ENCODE measurements around the gene CAMSAP3. TPM values are rescaled to one million over a fixed set of nuclear protein-coding genes. Genes with fewer than 3 reads are reported as not detected.

Gene CAMSAP3
- total and polyA plus RNA-seq, 10 of the 15 experiments (the other 5 are each of a cell fraction or from before 2014, with no cell fraction given), result 0.03 to 6.3 (median 0.72) TPM

DNA sequence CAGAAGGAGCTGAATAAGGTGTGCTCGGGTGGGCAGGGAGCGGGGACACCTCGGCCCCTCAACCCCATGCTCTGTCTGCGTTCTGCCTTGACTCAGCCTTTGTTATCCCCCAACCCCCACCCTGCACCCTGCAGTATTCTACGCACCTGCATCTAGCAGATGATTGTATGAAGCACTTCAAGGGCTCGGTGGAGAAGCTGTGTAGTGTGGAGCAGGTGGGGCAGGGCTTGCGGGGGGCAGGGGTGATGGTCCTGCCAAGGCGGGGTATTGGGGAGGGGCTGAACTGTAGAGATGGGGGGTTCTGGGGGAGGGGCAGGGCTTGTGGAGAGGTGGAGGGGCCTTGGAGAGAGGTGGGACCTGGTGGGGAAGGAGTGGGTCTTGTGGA is 47.4 kb downstream of the CAMSAP3 start:
- Histone ChIP-seq H3K4me2 (ENCODE audit: control insufficient read depth, insufficient read depth) (no peak overlapping the region), H3K9ac (ENCODE audit: control insufficient read depth, insufficient read depth, low read length) (no peak overlapping the region), H3K27me3 (replicated peaks in 1 of 2; ENCODE audit: control insufficient read depth in 2 of 2, insufficient read depth in 2 of 2, low read length in 1 of 2) (no peaks in the 10 kb centered on the region), H3K9me3 (replicated peaks; ENCODE audit: control insufficient read depth, insufficient read depth, low read length) (no peaks in the 10 kb centered on the region; the same call in 2 of the 3 replicates), H3K27ac (ENCODE audit: control insufficient read depth, insufficient read depth) (no peak overlapping the region), H2AFZ (ENCODE audit: control insufficient read depth, low read depth, low read length) (no peak overlapping the region), H3K4me3 (no peak overlapping the region), H4K20me1 (ENCODE audit: control insufficient read depth, insufficient read depth) (no peaks in the 10 kb centered on the region), H3K4me1 (ENCODE audit: control insufficient read depth, insufficient read depth, low read length) (peaks cover 5% of the 10 kb centered on the region), H3K79me2 (ENCODE audit: control insufficient read depth, insufficient read depth, low read length) (peaks cover 4% of the 10 kb centered on the region), H3K36me3 (ENCODE audit: control insufficient read depth in 2 of 2, insufficient read depth in 2 of 2, low read length in 1 of 2) (peaks cover 0 to 7% of the 10 kb centered on the region in 2 experiments; a peak in 3 of 4 replicates)
- 94% methylated on average over 8 of the region's 8 CpGs for WGBS (ENCODE audit: insufficient coverage, insufficient replicate concordance, low lambda C conversion rate, missing lambda C conversion rate)
- in situ Hi-C loops (cut with MboI), result no loop called here
- DNase-seq (ENCODE audit: low read depth, low spot score), result no peak
- CTCF ChIA-PET, result interaction anchor here (0.7 to 1.2 kb wide), 2 partner anchors 13 to 74 kb away, joined by 3 read pairs; partner anchors contain the start of gene PET100
- TF ChIP-seq MEF2A (IDR thresholded peaks at IDR 0.05; ENCODE audit: insufficient read depth, low read depth, low read length), result no peak
- no peak for TF ChIP-seq PML (IDR thresholded peaks at IDR 0.05; ENCODE audit: low read length)
- no peak for TF ChIP-seq LARP7 (IDR thresholded peaks at IDR 0.05)
- no peak for TF ChIP-seq EED (IDR thresholded peaks at IDR 0.05; ENCODE audit: low read depth)
- no peak for TF ChIP-seq TCF7 (IDR thresholded peaks at IDR 0.05; ENCODE audit: borderline replicate concordance)
- TF ChIP-seq KAT2A (conservative IDR thresholded peaks at IDR 0.05; ENCODE audit: control insufficient read depth, low read depth, low read length), result no peak
- no peak for TF ChIP-seq CBFB (IDR thresholded peaks at IDR 0.05; ENCODE audit: low read depth)
- TF ChIP-seq ZSCAN29 (IDR thresholded peaks at IDR 0.05), result no peak
- TF ChIP-seq ZNF207 (IDR thresholded peaks at IDR 0.05; ENCODE audit: borderline replicate concordance), result no peak
- no peak for TF ChIP-seq RAD21 (IDR thresholded peaks at IDR 0.05; ENCODE audit: insufficient read depth, low read depth, low read length)
- TF ChIP-seq NFYB (IDR thresholded peaks at IDR 0.05; ENCODE audit: insufficient read depth, low read depth, low read length), result no peak
- TF ChIP-seq, protein P1, sequence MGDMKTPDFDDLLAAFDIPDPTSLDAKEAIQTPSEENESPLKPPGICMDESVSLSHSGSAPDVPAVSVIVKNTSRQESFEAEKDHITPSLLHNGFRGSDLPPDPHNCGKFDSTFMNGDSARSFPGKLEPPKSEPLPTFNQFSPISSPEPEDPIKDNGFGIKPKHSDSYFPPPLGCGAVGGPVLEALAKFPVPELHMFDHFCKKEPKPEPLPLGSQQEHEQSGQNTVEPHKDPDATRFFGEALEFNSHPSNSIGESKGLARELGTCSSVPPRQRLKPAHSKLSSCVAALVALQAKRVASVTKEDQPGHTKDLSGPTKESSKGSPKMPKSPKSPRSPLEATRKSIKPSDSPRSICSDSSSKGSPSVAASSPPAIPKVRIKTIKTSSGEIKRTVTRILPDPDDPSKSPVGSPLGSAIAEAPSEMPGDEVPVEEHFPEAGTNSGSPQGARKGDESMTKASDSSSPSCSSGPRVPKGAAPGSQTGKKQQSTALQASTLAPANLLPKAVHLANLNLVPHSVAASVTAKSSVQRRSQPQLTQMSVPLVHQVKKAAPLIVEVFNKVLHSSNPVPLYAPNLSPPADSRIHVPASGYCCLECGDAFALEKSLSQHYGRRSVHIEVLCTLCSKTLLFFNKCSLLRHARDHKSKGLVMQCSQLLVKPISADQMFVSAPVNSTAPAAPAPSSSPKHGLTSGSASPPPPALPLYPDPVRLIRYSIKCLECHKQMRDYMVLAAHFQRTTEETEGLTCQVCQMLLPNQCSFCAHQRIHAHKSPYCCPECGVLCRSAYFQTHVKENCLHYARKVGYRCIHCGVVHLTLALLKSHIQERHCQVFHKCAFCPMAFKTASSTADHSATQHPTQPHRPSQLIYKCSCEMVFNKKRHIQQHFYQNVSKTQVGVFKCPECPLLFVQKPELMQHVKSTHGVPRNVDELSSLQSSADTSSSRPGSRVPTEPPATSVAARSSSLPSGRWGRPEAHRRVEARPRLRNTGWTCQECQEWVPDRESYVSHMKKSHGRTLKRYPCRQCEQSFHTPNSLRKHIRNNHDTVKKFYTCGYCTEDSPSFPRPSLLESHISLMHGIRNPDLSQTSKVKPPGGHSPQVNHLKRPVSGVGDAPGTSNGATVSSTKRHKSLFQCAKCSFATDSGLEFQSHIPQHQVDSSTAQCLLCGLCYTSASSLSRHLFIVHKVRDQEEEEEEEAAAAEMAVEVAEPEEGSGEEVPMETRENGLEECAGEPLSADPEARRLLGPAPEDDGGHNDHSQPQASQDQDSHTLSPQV (IDR thresholded peaks at IDR 0.05), result no peak
- TF ChIP-seq CEBPB (IDR thresholded peaks at IDR 0.05; ENCODE audit: borderline replicate concordance in 1 of 2, low read depth in 2 of 2, low read length in 2 of 2), result no peak
- TF ChIP-seq MYB (IDR thresholded peaks at IDR 0.05; ENCODE audit: borderline replicate concordance, low read depth, low read length), result no peak
- TF ChIP-seq FOS (IDR thresholded peaks at IDR 0.05; ENCODE audit: borderline replicate concordance, extremely low read depth, insufficient read length), result no peak
- TF ChIP-seq SMC3 (IDR thresholded peaks at IDR 0.05; ENCODE audit: borderline replicate concordance, low read length), result no peak
- no peak for TF ChIP-seq GABPA (IDR thresholded peaks at IDR 0.05; ENCODE audit: low read depth)
- TF ChIP-seq, protein P2, sequence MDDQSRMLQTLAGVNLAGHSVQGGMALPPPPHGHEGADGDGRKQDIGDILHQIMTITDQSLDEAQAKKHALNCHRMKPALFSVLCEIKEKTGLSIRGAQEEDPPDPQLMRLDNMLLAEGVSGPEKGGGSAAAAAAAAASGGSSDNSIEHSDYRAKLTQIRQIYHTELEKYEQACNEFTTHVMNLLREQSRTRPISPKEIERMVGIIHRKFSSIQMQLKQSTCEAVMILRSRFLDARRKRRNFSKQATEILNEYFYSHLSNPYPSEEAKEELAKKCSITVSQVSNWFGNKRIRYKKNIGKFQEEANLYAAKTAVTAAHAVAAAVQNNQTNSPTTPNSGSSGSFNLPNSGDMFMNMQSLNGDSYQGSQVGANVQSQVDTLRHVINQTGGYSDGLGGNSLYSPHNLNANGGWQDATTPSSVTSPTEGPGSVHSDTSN (IDR thresholded peaks at IDR 0.05; ENCODE audit: insufficient replicate concordance, low read depth, low read length), result no peak
- no peak for TF ChIP-seq ZNF217 (IDR thresholded peaks at IDR 0.05)
- TF ChIP-seq RELA (IDR thresholded peaks at IDR 0.05; ENCODE audit: borderline replicate concordance, partially characterized antibody), result no peak
- intact Hi-C loops (cut with micrococcal nuclease; ENCODE audit: unreplicated experiment), result no loop called here
- BruUV-seq (replicated peaks), result no TSS peak
- SMC1A ChIA-PET (ENCODE audit: uncharacterized antibody, unreplicated experiment), result no interaction called here
- ATAC-seq, result no peak
- RAD21 ChIA-PET (ENCODE audit: unreplicated experiment), result no interaction called here
- POLR2A ChIA-PET, result no interaction called here
- no peak for FAIRE-seq
